CD14-positive monocyte (primary cell): Measurements from ENCODE around the gene FAF1. TPM values are rescaled to one million over a fixed set of nuclear protein-coding genes. Genes with fewer than 3 reads are reported as not detected.

Experiments
- DNase-seq, 3 donors: peaks; one replicate each; pipeline ENCODE4 v3.0.0-alpha.2; 2011 to 2022
- H2AFZ ChIP-seq: 2 replicates; pipeline ENCODE4 v1.6.0; 2012; ENCODE audit warnings: mild to moderate bottlenecking, low read depth, low read length, inconsistent platforms; ENCODE audit not compliant: insufficient read depth, poor library complexity, severe bottlenecking
- H3K27ac ChIP-seq, 2 donors: 1 replicate in 1 of 2; 2 replicates in 1 of 2; pipeline ENCODE4 v1.5.1; 2012 to 2013; ENCODE audit warnings: low read length in 2 of 2, control low read depth in 1 of 2, inconsistent platforms in 1 of 2, low read depth in 1 of 2, mild to moderate bottlenecking in 1 of 2
- H3K27me3 ChIP-seq, 2 donors: one replicate each; pipeline versions ENCODE4 v1.6.0 to v1.6.1; 2011 to 2013; ENCODE audit warnings: low read length in 2 of 2; ENCODE audit not compliant: control insufficient read depth in 2 of 2, insufficient read depth in 2 of 2
- H3K36me3 ChIP-seq, 2 donors: replicated peaks in 1 of 2; 1 replicate in 1 of 2; 2 replicates in 1 of 2; pipeline versions ENCODE4 v1.5.1 to v1.6.1; 2012 to 2013; ENCODE audit warnings: low read length in 2 of 2, control low read depth in 1 of 2, inconsistent platforms in 1 of 2, mild to moderate bottlenecking in 1 of 2; ENCODE audit not compliant: insufficient read depth in 2 of 2, control insufficient read depth in 1 of 2
- H3K4me1 ChIP-seq, 2 donors: 1 replicate in 1 of 2; 2 replicates in 1 of 2; pipeline versions ENCODE4 v1.5.1 to v1.6.1; 2012 to 2013; ENCODE audit warnings: low read length in 2 of 2, control low read depth in 1 of 2, inconsistent platforms in 1 of 2, mild to moderate bottlenecking in 1 of 2, moderate library complexity in 1 of 2; ENCODE audit not compliant: insufficient read depth in 2 of 2, control insufficient read depth in 1 of 2
- H3K4me2 ChIP-seq: replicated peaks from 2 replicates; pipeline ENCODE3; 2012; ENCODE audit warnings: low read length, moderate library complexity, mild to moderate bottlenecking; ENCODE audit not compliant: poor library complexity, severe bottlenecking; ENCODE audit errors: extremely low read depth
- H3K4me3 ChIP-seq, 3 experiments: fragments of 200-600 bp in 1 of 3; sonication (generic) in 1 of 3; replicated peaks in 1 of 3; 1 replicate in 2 of 3; 2 replicates in 1 of 3; pipeline ENCODE4 v1.5.1; 2011 to 2013; ENCODE audit warnings: low read length in 3 of 3, mild to moderate bottlenecking in 3 of 3, control low read depth in 2 of 3, low read depth in 2 of 3, inconsistent platforms in 1 of 3, moderate library complexity in 1 of 3
- H3K79me2 ChIP-seq: 2 replicates; pipeline ENCODE4 v1.6.0; 2012; ENCODE audit warnings: mild to moderate bottlenecking, control low read depth, inconsistent platforms, low read length, moderate library complexity; ENCODE audit not compliant: insufficient read depth
- H3K9ac ChIP-seq: 2 replicates; pipeline ENCODE4 v1.6.0; 2017; ENCODE audit warnings: low read length, mild to moderate bottlenecking; ENCODE audit not compliant: insufficient read depth, poor library complexity, severe bottlenecking
- H3K9me3 ChIP-seq, 2 donors: replicated peaks in 1 of 2; 1 replicate in 1 of 2; 2 replicates in 1 of 2; pipeline versions ENCODE4 v1.5.1 to v1.6.1; 2012 to 2013; ENCODE audit warnings: low read length in 2 of 2, control low read depth in 1 of 2; ENCODE audit not compliant: control insufficient read depth in 1 of 2, insufficient read depth in 1 of 2
- H4K20me1 ChIP-seq: 2 replicates; pipeline ENCODE4 v1.6.0; 2012; ENCODE audit warnings: mild to moderate bottlenecking, low read length, control low read depth, moderate library complexity; ENCODE audit not compliant: insufficient read depth
- H3K27ac Mint-ChIP-seq, 7 donors: one replicate each; pipeline ENCODE4 v1.8.0; 2020; ENCODE audit warnings: mild to moderate bottlenecking in 7 of 7, mixed read lengths in 7 of 7, moderate library complexity in 6 of 7, inconsistent platforms in 2 of 7
- H3K27me3 Mint-ChIP-seq, 3 donors: one replicate each; pipeline ENCODE4 v1.8.0; 2021 to 2022; ENCODE audit warnings: low read depth in 3 of 3, mild to moderate bottlenecking in 3 of 3, mixed read lengths in 3 of 3, moderate library complexity in 3 of 3, inconsistent platforms in 1 of 3
- H3K36me3 Mint-ChIP-seq, 2 donors: one replicate each; pipeline ENCODE4 v1.8.0; 2020; ENCODE audit warnings: mixed read lengths in 2 of 2, inconsistent platforms in 1 of 2, mild to moderate bottlenecking in 1 of 2
- H3K4me1 Mint-ChIP-seq: one replicate; pipeline ENCODE4 v1.8.0; 2020; ENCODE audit warnings: mild to moderate bottlenecking, mixed read lengths
- H3K4me3 Mint-ChIP-seq, 2 donors: one replicate each; pipeline ENCODE4 v1.8.0; 2020; ENCODE audit warnings: mild to moderate bottlenecking in 2 of 2, mixed read lengths in 2 of 2, moderate library complexity in 1 of 2
- H3K9me3 Mint-ChIP-seq, 7 donors: one replicate each; pipeline ENCODE4 v1.8.0; 2020 to 2022; ENCODE audit warnings: mixed read lengths in 7 of 7, mild to moderate bottlenecking in 6 of 7, moderate library complexity in 6 of 7, inconsistent platforms in 2 of 7
- WGBS: methylation state at CpG from one replicate; pipeline ENCODE4 v1.1.5; 2013; ENCODE audit warnings: missing lambda C conversion rate; ENCODE audit not compliant: insufficient coverage; 5-methylcytosine and 5-hydroxymethylcytosine counted together
- intact Hi-C, 2 donors: fragments of 100-400 bp; cut with micrococcal nuclease; formaldehyde crosslinking; loops; one replicate each; pipeline versions ENCODE4 v1.15.0 to v1.15.1; 2023
- polyA plus RNA-seq, 3 donors: library from polyadenylated mRNA; depleted of rRNA in 1 of 3; unstranded in 2 of 3; stranded (reverse) in 1 of 3; fragments of 300-500 nt in 2 of 3; fragments of >200 nt in 1 of 3; fragmentation: Illumina TruSeq in 2 of 3; gene quantifications; 1 replicate in 2 of 3; 2 replicates in 1 of 3; pipeline ENCODE4 v1.2.3, GENCODE V29; 2012 to 2021
- TF ChIP-seq, protein P1 (sequence below): fragments of 200-600 bp; IDR thresholded peaks from one replicate; pipeline ENCODE4 v1.8.0; 2022; ENCODE audit warnings: antibody characterized with exemption, mild to moderate bottlenecking

The FAF1 gene
- polyA plus RNA-seq, 3 donors = 11.4 to 29.6 (median 16.9) TPM

GRCh38 chr1:50417507-50417906 is 542.6 kb downstream of the FAF1 start:
- no peak overlapping the region for H2AFZ ChIP-seq
- no peak overlapping the region for H3K4me3 ChIP-seq
- no peaks in the 10 kb centered on the region for H3K79me2 ChIP-seq
- Mint-ChIP-seq H3K36me3 (peaks cover 3 to 7% of the 10 kb centered on the region in 2 donors), H3K4me1 (peaks cover 25% of the 10 kb centered on the region), H3K27ac (no peak overlapping the region), H3K4me3 (peak overlapping the region in 1 of 2 donors; percentile 80), H3K27me3 (peaks cover 89 to 97% (median 90%) of the 10 kb centered on the region in 3 donors), H3K9me3 (peaks cover 0 to 33% (median 20%) of the 10 kb centered on the region in 7 donors)
- H3K27ac ChIP-seq = no peak overlapping the region
- no peaks in the 10 kb centered on the region for H3K36me3 ChIP-seq
- peaks cover 2 to 5% of the 10 kb centered on the region in 2 donors for H3K4me1 ChIP-seq
- DNase-seq = no peak
- no peaks in the 10 kb centered on the region for H4K20me1 ChIP-seq
- peaks cover 0 to 51% of the 10 kb centered on the region in 2 donors for H3K9me3 ChIP-seq
- TF ChIP-seq, protein P1, sequence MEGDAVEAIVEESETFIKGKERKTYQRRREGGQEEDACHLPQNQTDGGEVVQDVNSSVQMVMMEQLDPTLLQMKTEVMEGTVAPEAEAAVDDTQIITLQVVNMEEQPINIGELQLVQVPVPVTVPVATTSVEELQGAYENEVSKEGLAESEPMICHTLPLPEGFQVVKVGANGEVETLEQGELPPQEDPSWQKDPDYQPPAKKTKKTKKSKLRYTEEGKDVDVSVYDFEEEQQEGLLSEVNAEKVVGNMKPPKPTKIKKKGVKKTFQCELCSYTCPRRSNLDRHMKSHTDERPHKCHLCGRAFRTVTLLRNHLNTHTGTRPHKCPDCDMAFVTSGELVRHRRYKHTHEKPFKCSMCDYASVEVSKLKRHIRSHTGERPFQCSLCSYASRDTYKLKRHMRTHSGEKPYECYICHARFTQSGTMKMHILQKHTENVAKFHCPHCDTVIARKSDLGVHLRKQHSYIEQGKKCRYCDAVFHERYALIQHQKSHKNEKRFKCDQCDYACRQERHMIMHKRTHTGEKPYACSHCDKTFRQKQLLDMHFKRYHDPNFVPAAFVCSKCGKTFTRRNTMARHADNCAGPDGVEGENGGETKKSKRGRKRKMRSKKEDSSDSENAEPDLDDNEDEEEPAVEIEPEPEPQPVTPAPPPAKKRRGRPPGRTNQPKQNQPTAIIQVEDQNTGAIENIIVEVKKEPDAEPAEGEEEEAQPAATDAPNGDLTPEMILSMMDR = no peak
- no peak overlapping the region for H3K9ac ChIP-seq
- H3K4me2 ChIP-seq = no peak overlapping the region
- intact Hi-C loops = no loop called here
- H3K27me3 ChIP-seq = peaks cover 84 to 94% of the 10 kb centered on the region in 2 donors
- WGBS = 12% methylated on average over 19 of the region's 23 CpGs

- WGBS = 3% methylated on average over 30 of the region's 46 CpGs
- peaks cover 0 to 44% of the 10 kb centered on the region in 2 donors for H3K9me3 ChIP-seq
- H3K36me3 Mint-ChIP-seq = peaks cover 3 to 6% of the 10 kb centered on the region in 2 donors
- H3K9ac ChIP-seq = no peak overlapping the region
- no peak overlapping the region for H2AFZ ChIP-seq
- TF ChIP-seq, protein P1 = no peak
- no peaks in the 10 kb centered on the region for H3K79me2 ChIP-seq
- peaks cover 83 to 92% (median 83%) of the 10 kb centered on the region in 3 donors for H3K27me3 Mint-ChIP-seq
- no peak overlapping the region for H3K27ac ChIP-seq
- no peak overlapping the region for H3K4me3 ChIP-seq
- H3K27ac Mint-ChIP-seq = no peak overlapping the region
- H3K4me2 ChIP-seq = no peak overlapping the region
- peak overlapping the region in 1 of 2 donors; percentile 83 for H3K4me3 Mint-ChIP-seq
- peaks cover 23% of the 10 kb centered on the region for H3K4me1 Mint-ChIP-seq
- DNase-seq = no peak
- peaks cover 0 to 33% (median 20%) of the 10 kb centered on the region in 7 donors for H3K9me3 Mint-ChIP-seq
- H4K20me1 ChIP-seq = no peaks in the 10 kb centered on the region
- intact Hi-C loops = no loop called here
- H3K4me1 ChIP-seq = peaks cover 2 to 5% of the 10 kb centered on the region in 2 donors
- H3K36me3 ChIP-seq = no peaks in the 10 kb centered on the region
- H3K27me3 ChIP-seq = peaks cover 81 to 91% of the 10 kb centered on the region in 2 donors
These were observed 543.3 kb downstream of the FAF1 start for GRCh38 chr1:50416553-50417453.
